Measurements from ENCODE around the gene BMP6. TPM values are rescaled to one million over a fixed set of nuclear protein-coding genes. Genes with fewer than 3 reads are reported as not detected.

BMP6 gene
- total RNA-seq, 1 experiment from 2014 or later = 13.6 TPM

- intact Hi-C loops (cut with micrococcal nuclease; ENCODE audit: unreplicated experiment) = no loop called here
- Histone ChIP-seq H3K27me3 (ENCODE audit: control insufficient read depth, insufficient read depth, low read length) (no peaks in the 10 kb centered on the region; the same call in 1 of the 2 replicates), H3K4me3 (ENCODE audit: low read depth in 2 of 2, low read length in 2 of 2) (no peak overlapping the region), H3K4me1 (ENCODE audit: control insufficient read depth, insufficient read depth, low read length) (no peaks in the 10 kb centered on the region), H3K27ac (ENCODE audit: low read length) (no peak overlapping the region), H3K9me3 (ENCODE audit: control insufficient read depth, insufficient read depth, low read depth, low read length) (no peaks in the 10 kb centered on the region), H3K36me3 (ENCODE audit: control insufficient read depth, insufficient read depth, low read length) (no peaks in the 10 kb centered on the region)
- DNase-seq (ENCODE audit: low read depth, low spot score) = no peak
- POLR2A ChIA-PET = no interaction called here
- TF ChIP-seq TCF7L2 (IDR thresholded peaks at IDR 0.05; ENCODE audit: low read depth, low read length) (no peak), SIN3A (IDR thresholded peaks at IDR 0.05; ENCODE audit: borderline replicate concordance, insufficient read depth, low read depth, low read length) (no peak), CTCF (IDR thresholded peaks at IDR 0.05) (no peak), POLR2AphosphoS5 (IDR thresholded peaks at IDR 0.05; ENCODE audit: low read depth, low read length) (no peak)
- TF ChIP-seq, protein P1, sequence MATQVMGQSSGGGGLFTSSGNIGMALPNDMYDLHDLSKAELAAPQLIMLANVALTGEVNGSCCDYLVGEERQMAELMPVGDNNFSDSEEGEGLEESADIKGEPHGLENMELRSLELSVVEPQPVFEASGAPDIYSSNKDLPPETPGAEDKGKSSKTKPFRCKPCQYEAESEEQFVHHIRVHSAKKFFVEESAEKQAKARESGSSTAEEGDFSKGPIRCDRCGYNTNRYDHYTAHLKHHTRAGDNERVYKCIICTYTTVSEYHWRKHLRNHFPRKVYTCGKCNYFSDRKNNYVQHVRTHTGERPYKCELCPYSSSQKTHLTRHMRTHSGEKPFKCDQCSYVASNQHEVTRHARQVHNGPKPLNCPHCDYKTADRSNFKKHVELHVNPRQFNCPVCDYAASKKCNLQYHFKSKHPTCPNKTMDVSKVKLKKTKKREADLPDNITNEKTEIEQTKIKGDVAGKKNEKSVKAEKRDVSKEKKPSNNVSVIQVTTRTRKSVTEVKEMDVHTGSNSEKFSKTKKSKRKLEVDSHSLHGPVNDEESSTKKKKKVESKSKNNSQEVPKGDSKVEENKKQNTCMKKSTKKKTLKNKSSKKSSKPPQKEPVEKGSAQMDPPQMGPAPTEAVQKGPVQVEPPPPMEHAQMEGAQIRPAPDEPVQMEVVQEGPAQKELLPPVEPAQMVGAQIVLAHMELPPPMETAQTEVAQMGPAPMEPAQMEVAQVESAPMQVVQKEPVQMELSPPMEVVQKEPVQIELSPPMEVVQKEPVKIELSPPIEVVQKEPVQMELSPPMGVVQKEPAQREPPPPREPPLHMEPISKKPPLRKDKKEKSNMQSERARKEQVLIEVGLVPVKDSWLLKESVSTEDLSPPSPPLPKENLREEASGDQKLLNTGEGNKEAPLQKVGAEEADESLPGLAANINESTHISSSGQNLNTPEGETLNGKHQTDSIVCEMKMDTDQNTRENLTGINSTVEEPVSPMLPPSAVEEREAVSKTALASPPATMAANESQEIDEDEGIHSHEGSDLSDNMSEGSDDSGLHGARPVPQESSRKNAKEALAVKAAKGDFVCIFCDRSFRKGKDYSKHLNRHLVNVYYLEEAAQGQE (IDR thresholded peaks at IDR 0.05; ENCODE audit: insufficient read depth in 1 of 2, low read depth in 2 of 2, low read length in 1 of 2) = no peak
- in situ Hi-C loops (cut with HindIII; ENCODE audit: low pct_unique_long_range_greater_than_20kb, low sequenced_read_pairs) = no loop called here
- CTCF ChIA-PET = no interaction called here
- no peak for ATAC-seq
- BruUV-seq (replicated peaks) = no TSS peak
Measured at GRCh38 chr6:7684076-7684475, 41.8 kb upstream of the BMP6 start.

DNA sequence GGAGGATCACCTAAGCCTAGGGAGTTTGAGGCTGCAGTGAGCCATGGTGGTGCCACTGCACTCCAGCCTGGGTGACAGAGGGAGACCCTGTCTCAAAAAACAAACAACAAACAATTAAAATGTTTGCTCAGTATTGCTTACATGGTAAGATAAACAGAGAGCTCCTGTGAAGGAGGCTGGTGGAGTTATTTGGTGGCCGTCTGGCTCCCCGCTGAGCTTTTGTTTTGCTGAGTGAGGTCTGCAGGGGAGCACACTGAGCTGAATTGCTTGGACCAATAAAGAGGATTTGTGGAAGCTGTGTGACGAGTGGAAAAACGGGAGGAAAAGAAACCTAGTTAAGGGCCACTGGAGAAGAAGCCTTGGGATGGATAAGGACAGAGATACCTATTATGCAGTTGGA, 41.1 kb upstream of the BMP6 start:
- no peaks in the 10 kb centered on the region; the same call in 1 of the 2 replicates for H3K27me3 ChIP-seq (ENCODE audit: control insufficient read depth, insufficient read depth, low read length)
- intact Hi-C loops (cut with micrococcal nuclease; ENCODE audit: unreplicated experiment) = no loop called here
- no peaks in the 10 kb centered on the region for H3K36me3 ChIP-seq (ENCODE audit: control insufficient read depth, insufficient read depth, low read length)
- DNase-seq (ENCODE audit: low read depth, low spot score) = no peak
- H3K9me3 ChIP-seq (ENCODE audit: control insufficient read depth, insufficient read depth, low read depth, low read length) = no peaks in the 10 kb centered on the region
- ChIA-PET CTCF (no interaction called here), POLR2A (interaction anchor here (0.6 kb wide), 1 partner anchor 13 kb away, joined by 3 read pairs; no protein-coding TSS in a partner anchor)
- H3K4me1 ChIP-seq (ENCODE audit: control insufficient read depth, insufficient read depth, low read length) = no peaks in the 10 kb centered on the region
- H3K4me3 ChIP-seq (ENCODE audit: low read depth in 2 of 2, low read length in 2 of 2) = no peak overlapping the region
- H3K27ac ChIP-seq (ENCODE audit: low read length) = no peak overlapping the region
- ATAC-seq = no peak
- in situ Hi-C loops (cut with HindIII; ENCODE audit: low pct_unique_long_range_greater_than_20kb, low sequenced_read_pairs) = no loop called here
- no TSS peak for BruUV-seq (replicated peaks)
- TF ChIP-seq TCF7L2 (IDR thresholded peaks at IDR 0.05; ENCODE audit: low read depth, low read length) = no peak
- no peak for TF ChIP-seq CTCF (IDR thresholded peaks at IDR 0.05)
- TF ChIP-seq POLR2AphosphoS5 (IDR thresholded peaks at IDR 0.05; ENCODE audit: low read depth, low read length) = no peak
- no peak for TF ChIP-seq SIN3A (IDR thresholded peaks at IDR 0.05; ENCODE audit: borderline replicate concordance, insufficient read depth, low read depth, low read length)
- TF ChIP-seq, protein P1 (IDR thresholded peaks at IDR 0.05; ENCODE audit: insufficient read depth in 1 of 2, low read depth in 2 of 2, low read length in 1 of 2) = no peak
